Measurements from ENCODE around the gene SYT15.

Gene SYT15

GRCh38 chr10:46547541-46548497 lies 31.1 kb upstream of the SYT15 start:
- Histone ChIP-seq H3K4me1 (ENCODE audit: control insufficient read depth, low read length) (no peaks in the 10 kb centered on the region), H3K4me2 (ENCODE audit: low read length) (no peak overlapping the region)

GRCh38 chr10:46548498-46549090 lies 30.3 kb upstream of the SYT15 start:
- H4K20me1 ChIP-seq (ENCODE audit: control insufficient read depth, insufficient read depth, low read depth, low read length), result no peaks in the 10 kb centered on the region
- H3K4me3 ChIP-seq (ENCODE audit: low read length), result no peak overlapping the region
- H3K27ac ChIP-seq (ENCODE audit: low read depth, low read length), result no peak overlapping the region
- H3K27me3 ChIP-seq (ENCODE audit: control insufficient read depth, low read length), result no peaks in the 10 kb centered on the region
- no peak overlapping the region for H3K4me2 ChIP-seq (ENCODE audit: low read length)
- H3K4me1 ChIP-seq (ENCODE audit: control insufficient read depth, low read length), result no peaks in the 10 kb centered on the region
- no peak for TF ChIP-seq EZH2phosphoT487 (IDR thresholded peaks at IDR 0.05; ENCODE audit: borderline replicate concordance, low read length)
- no peak for TF ChIP-seq CTCF (IDR thresholded peaks at IDR 0.05; ENCODE audit: low read depth, low read length, poor library complexity, severe bottlenecking)
- no peaks in the 10 kb centered on the region for H3K9me2 ChIP-seq (replicated peaks; ENCODE audit: control insufficient read depth, low read length)
- H3K36me3 ChIP-seq (ENCODE audit: control insufficient read depth, low read length), result no peaks in the 10 kb centered on the region
- H3F3A ChIP-seq (ENCODE audit: control insufficient read depth, insufficient read depth), result no peaks in the 10 kb centered on the region
- H3K79me2 ChIP-seq (ENCODE audit: control insufficient read depth, low read length), result no peaks in the 10 kb centered on the region
- no peaks in the 10 kb centered on the region for H3K9me3 ChIP-seq (ENCODE audit: control insufficient read depth, insufficient read depth, low read length)

More at GRCh38 chr10:46547541-46548497, 31.1 kb upstream of the SYT15 start:
- Histone ChIP-seq H3K36me3 (ENCODE audit: control insufficient read depth, low read length) (no peaks in the 10 kb centered on the region), H3F3A (ENCODE audit: control insufficient read depth, insufficient read depth) (no peaks in the 10 kb centered on the region), H4K20me1 (ENCODE audit: control insufficient read depth, insufficient read depth, low read depth, low read length) (no peaks in the 10 kb centered on the region), H3K27ac (ENCODE audit: low read depth, low read length) (no peak overlapping the region), H3K4me3 (ENCODE audit: low read length) (no peak overlapping the region), H3K9me2 (replicated peaks; ENCODE audit: control insufficient read depth, low read length) (no peaks in the 10 kb centered on the region), H3K9me3 (ENCODE audit: control insufficient read depth, insufficient read depth, low read length) (no peaks in the 10 kb centered on the region), H3K27me3 (ENCODE audit: control insufficient read depth, low read length) (no peaks in the 10 kb centered on the region), H3K79me2 (ENCODE audit: control insufficient read depth, low read length) (no peaks in the 10 kb centered on the region)
- TF ChIP-seq EZH2phosphoT487 (IDR thresholded peaks at IDR 0.05; ENCODE audit: borderline replicate concordance, low read length), result no peak
- no peak for TF ChIP-seq CTCF (IDR thresholded peaks at IDR 0.05; ENCODE audit: low read depth, low read length, poor library complexity, severe bottlenecking)

GRCh38 chr10:46549171-46550075 lies 29.5 kb upstream of the SYT15 start:
- Histone ChIP-seq H3K4me1 (ENCODE audit: control insufficient read depth, low read length) (no peaks in the 10 kb centered on the region), H3K27ac (ENCODE audit: low read depth, low read length) (no peak overlapping the region), H3F3A (ENCODE audit: control insufficient read depth, insufficient read depth) (no peaks in the 10 kb centered on the region), H3K9me2 (replicated peaks; ENCODE audit: control insufficient read depth, low read length) (no peaks in the 10 kb centered on the region), H4K20me1 (ENCODE audit: control insufficient read depth, insufficient read depth, low read depth, low read length) (no peaks in the 10 kb centered on the region; the same call in 1 of the 2 replicates), H3K9me3 (ENCODE audit: control insufficient read depth, insufficient read depth, low read length) (no peaks in the 10 kb centered on the region), H3K79me2 (ENCODE audit: control insufficient read depth, low read length) (no peaks in the 10 kb centered on the region), H3K27me3 (ENCODE audit: control insufficient read depth, low read length) (no peaks in the 10 kb centered on the region), H3K36me3 (ENCODE audit: control insufficient read depth, low read length) (no peaks in the 10 kb centered on the region), H3K4me2 (ENCODE audit: low read length) (no peak overlapping the region), H3K4me3 (ENCODE audit: low read length) (no peak overlapping the region)
- TF ChIP-seq EZH2phosphoT487 (IDR thresholded peaks at IDR 0.05; ENCODE audit: borderline replicate concordance, low read length) (no peak), CTCF (IDR thresholded peaks at IDR 0.05; ENCODE audit: low read depth, low read length, poor library complexity, severe bottlenecking) (no peak)
